ENCODE data around the gene CKAP2L.

Gene CKAP2L

GRCh38 chr2:112791019-112791418, 26.6 kb upstream of the CKAP2L start:
- no peak for DNase-seq

- no peak for DNase-seq
These were observed 25.9 kb upstream of the CKAP2L start for GRCh38 chr2:112790305-112790704.

- DNase-seq = no peak
These were observed 24.8 kb upstream of the CKAP2L start for GRCh38 chr2:112789186-112789585.

- DNase-seq = no peak
These were observed 24.2 kb upstream of the CKAP2L start for GRCh38 chr2:112788653-112789052.

- DNase-seq = no peak
These were observed 23.5 kb upstream of the CKAP2L start for GRCh38 chr2:112787729-112788393.

- no peak for DNase-seq
These were observed 22.9 kb upstream of the CKAP2L start for GRCh38 chr2:112787294-112787693.

DNA sequence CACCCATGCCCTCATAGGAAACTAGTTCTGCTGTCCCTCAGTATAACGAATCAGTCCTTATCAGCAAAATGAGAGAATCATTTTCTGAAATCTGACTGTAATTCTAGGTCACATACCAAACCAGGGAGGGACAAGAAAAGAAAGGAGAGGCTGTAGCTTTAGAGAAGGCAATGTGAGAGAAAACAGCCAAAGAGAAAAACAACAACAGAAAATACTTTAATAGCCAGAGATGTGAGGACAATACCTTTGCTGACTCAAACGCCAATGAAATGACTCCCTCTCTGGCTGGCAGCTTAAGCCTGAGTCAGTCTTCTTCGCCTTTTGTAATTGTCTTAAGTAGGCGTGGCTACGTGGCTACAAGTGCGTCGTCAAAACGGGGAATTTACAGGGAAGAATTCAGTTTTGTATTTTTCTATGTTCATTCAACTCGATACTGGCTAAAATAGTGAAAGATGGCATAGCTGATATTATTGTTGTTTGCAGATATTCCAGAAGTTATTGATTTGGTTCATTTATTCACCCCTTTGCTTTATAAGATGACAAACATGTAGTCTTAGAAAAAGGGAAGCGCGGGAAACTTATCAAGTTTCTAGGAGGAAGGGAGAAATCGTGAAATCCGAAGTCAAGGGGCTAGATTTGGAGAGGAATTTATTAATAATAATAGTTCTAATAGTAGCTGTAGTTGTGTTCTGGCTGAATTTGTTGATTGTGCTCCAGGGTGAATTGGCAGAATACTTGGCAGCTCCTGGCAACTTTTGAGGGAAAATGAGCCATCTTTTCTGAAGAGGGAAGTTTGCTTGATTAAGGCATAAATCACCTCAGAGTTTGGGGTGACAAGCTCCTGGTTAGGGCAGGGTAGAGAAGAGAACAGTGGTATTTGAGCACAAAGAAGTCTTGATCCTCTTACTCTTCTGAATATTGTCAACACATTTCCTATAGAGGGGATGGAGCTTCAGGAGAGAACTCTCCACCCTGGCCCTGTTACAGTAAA, 20.1 kb upstream of the CKAP2L start, which contains the start of gene IL1A:
IL1A (minus strand) TSS at position 295 of the 991 bp plus-strand sequence. CDS start 723 bp downstream, outside the sequence.
- peak; percentile 38 for DNase-seq

- no peak for DNase-seq
These were observed 18.8 kb upstream of the CKAP2L start for GRCh38 chr2:112783187-112783714.

- no peak for DNase-seq
These were observed 17.9 kb upstream of the CKAP2L start for GRCh38 chr2:112782234-112782799.

DNA sequence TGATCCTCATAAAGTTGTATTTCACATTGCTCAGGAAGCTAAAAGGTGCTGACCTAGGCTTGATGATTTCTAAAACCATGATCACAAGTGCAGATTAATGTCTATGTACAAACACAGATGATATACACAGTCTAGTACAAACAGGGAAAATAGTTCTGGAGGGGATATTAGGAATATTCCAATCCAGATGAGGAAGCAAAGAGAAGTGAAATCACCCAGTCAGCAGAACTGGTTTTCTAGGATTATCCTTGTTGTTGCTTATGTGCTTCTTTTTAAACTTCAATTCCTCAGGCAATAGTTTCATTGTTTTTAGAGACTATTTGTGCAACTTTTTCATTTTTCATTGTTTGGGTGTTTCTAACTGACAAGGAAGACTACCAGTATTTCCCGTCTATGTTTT, 15.2 kb upstream of the CKAP2L start:
- no peak for DNase-seq

DNA sequence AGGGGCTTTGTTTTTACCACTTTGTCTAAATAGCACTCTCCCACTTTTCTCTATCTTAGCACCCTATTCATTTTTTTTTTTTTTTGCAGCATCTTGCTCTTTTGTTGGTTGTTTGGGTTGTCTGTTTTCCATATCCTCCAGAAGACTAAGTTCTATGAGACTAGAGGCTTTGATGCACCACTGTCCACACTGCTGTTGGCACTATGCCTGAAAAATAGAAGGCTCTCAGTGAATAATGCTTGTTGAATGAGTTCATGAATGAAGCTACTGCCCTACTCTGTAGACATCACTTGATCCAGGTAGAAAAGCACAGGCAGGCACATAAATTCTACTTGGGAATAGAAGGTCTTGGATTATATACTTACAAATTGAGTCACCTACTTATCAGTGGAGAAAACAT, 12.6 kb upstream of the CKAP2L start:
- DNase-seq = no peak

- no peak for DNase-seq
These were observed 11.7 kb upstream of the CKAP2L start for GRCh38 chr2:112776113-112776512.

DNA sequence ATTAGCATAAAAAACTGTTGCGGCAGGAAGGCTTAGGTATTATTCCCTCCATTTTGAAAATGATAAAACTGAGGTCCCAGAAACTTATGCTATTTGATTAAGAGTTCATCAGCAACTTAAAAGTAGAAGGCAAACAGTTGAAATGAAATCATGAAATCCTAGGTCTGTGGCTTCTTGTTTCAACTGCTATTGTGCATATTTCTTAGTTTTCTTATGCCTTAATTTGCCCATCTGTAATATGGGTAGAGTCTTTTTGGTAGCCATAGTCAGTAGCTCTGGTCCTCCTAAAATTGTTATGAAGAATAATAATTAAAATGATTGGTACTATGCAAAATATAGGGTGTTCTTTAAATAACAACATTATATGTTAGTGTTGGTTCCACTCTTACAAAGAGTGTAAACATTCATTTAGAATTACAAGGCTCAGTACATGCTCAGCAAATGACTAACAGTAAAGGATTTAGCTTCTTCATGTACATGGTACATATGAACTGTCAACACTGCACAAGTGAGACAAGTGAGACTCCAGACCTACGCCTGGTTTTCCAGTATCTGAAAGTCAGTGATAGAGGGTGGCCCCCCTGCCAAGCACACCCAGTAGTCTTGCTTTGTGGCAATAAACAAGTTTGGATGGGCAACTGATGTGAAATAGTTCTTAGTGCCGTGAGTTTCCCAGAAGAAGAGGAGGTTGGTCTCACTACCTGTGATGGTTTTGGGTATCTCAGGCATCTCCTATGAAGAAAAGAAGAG, 10.3 kb upstream of the CKAP2L start:
- no peak for DNase-seq

- no peak for DNase-seq
These were observed 9.1 kb upstream of the CKAP2L start for GRCh38 chr2:112773556-112773955.

DNA sequence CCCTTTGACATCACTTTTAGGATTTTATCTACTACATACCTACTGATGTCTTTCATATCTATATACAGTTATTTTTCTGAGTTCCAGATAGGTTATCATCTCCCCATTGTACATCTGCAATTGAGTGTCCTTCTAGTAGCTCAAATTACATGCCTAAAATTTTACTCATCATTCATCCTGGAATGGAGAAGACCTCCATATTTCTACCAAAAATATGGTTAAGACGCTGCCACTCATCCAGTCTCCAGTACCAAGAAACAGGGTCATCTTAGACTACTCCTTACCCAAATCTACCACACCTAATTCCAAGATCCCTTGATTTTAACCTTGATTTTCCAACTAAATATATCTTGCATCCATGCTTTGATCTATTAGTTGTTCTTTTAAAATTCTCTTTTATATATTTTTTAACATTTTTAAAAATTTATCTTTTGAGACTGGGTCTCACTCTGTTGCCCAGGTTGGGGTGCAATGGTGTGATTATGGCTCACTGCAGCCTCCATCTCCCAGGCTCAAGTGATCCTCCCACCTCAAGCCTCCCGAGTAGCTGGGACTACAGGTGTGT, 8.6 kb upstream of the CKAP2L start:
- no peak for DNase-seq

DNA sequence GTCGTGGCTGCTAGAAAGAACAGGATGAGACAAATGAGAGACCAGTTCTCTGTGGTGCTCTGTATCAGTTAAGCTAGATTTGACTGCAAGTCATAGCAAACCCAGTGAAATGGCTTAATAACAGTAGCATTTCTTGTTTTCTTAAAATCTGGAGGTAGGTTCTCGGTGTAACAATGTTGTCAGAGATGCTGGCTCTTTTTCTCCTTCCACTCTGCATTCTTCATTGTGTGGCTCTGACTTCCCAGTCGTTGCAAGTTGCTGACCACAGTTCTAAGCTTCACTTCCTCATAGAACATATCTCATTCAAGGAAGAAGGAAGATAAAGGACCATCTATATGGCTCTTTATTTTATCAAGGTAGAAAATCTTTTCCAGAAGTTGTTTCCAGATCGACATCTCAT, 7.9 kb upstream of the CKAP2L start:
- no peak for DNase-seq

DNA sequence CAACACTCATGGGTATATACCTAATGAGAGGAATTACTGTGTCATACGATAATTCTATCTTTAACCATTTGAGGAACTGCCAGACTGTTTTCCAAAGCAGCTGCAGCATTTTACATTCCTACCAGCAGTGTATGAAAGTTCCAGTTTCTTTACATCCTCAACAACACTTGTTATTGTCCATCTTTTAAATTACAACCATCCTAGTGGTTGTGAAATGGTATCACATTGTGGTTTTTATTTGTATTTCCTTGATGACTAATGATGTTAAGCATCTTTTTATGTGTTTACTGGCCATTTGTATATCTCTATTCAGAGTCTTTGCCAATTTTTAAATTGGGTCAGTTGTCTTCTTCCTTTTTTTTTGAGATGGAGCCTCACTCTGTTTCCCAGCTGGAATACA, 4.0 kb upstream of the CKAP2L start:
- no peak for DNase-seq

GRCh38 chr2:112767693-112768330, 3.4 kb upstream of the CKAP2L start:
- DNase-seq = no peak

DNA sequence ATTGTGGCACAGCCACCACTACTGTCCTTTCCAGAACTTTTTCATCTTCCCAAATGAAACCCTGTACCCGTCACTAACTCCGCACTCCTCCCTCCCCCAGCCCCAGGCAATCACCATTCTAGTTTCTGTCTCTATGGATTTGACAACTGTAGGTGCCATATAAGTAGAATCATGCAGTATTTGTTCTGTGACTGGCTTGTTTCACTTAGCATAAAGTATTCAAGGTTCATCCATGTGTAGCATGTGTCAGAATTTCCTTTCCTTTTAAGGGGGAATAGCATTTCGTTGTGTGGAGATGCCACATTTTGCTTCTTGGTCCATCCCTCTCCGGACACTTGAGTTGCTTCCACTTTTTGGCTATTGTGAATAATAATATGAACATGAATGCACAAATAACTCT, 842 bp upstream of the CKAP2L start:
- no peak for DNase-seq

GRCh38 chr2:112762276-112762675, 2.1 kb downstream of the CKAP2L start:
- no peak for DNase-seq

- DNase-seq = no peak
These were observed 4.3 kb downstream of the CKAP2L start for GRCh38 chr2:112760149-112760548.

DNA sequence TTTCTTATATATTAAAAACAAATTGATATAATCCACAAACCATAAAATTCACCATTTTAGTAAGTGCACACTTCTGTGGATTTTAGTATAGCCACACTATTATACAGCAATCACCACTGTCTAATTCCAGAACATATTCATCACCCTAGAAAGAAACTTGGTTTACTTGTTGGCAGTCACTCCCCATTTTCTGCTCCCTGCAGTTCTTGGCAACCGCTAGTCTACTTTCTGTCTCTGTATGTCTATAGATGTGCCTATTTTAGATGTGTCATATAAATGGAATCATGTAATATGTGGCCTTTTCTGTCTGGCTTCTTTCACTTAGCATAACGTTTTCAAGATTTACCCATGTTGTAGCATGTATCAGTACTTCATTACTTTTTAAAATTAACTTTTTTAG, 5.7 kb downstream of the CKAP2L start:
- no peak for DNase-seq
